ENCODE results near the gene RERG.

DNA sequence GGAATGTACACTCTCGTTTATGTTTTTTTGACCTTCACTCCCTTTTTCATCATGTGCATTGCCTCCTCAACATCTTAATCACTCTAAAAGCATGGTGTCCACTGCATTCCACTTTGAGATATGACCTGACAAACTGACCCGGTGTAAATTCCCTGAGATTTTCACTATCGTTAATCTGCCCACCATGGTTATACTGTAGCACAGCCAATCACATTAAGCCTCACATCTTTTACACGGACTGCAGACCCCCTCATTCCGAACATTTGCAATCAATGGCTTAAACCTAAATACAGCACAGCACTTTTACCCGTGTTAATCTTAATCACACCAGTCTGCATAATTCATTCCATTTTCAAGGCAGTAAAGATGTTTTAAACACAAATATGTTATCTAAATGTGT is 2.4 kb downstream of the RERG start:
- TF ChIP-seq GATA2 (IDR thresholded peaks at IDR 0.05; ENCODE audit: low read depth, low read length) (no peak), GATA3 (IDR thresholded peaks at IDR 0.05; ENCODE audit: low read depth, low read length) (no peak)

Measured in SH-SY5Y (cell line).